Measurements from ENCODE around the gene GEMIN4.
"Not testable (repeated sequence)": the region's sequence is repeated elsewhere in the genome, so short reads cannot be mapped to it uniquely, and the experiment has no call there.

GEMIN4 gene

DNA sequence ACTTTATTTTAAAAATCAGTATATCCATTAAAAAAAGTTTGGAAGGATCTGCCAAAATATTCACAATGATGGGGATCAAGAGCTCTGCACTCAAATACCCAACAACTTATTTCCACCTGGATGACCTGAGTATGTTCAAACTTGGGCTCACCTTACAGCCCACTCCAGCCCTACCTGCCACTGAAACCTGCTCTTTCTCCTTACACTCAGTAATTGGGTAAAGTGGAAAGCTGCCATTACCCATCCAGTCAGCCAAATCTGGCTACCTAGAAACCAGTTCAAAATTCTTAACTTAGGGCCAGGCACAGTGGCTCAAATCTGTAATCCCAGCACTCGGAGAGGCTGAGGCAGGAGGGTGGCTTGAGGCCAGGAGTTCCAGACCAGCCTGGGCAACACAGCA lies 47.1 kb downstream of the GEMIN4 start:
- Mint-ChIP-seq H3K9me3 (no peaks in the 10 kb centered on the region), H3K27ac (peak overlapping the region; percentile 44), H3K4me3 (no peak overlapping the region), H3K4me1 (peaks cover 26% of the 10 kb centered on the region), H3K27me3 (no peaks in the 10 kb centered on the region), H3K36me3 (peaks cover 27% of the 10 kb centered on the region)
- no peak for ATAC-seq

DNA sequence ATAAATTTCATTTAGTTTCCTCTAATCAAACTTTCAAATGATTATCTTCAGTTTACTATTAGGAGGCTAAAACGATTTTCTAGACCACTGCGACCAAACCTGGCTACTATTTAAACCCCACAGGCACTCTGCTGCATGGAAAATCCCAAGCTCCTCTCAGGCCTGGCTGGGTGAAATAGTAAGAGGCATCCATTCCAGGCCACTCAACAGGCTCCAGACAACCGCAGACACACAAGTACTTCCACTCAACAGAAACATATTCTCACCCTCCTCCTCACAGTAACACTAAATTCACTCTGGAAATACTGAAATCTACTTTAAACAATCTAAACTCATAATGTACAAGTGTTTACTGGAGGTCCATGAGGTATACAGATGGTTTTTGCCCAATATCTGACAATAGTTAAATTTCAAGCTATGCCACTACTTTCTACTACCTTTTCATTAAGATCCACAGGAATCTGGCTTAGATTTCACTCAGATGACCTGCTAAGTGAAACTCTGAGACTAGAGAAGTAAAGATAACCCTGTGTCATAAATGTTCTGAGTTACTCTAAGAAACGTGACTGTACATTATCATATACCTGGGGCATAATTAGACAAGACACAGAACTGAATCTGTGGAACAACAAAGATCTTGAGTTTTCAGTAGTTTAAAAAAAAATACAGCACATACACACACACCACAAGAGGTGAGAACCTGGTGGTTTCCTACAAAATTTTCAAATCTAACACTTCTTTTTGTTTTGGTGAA lies 47.8 kb downstream of the GEMIN4 start:
- no peaks in the 10 kb centered on the region for H3K27me3 Mint-ChIP-seq
- H3K9me3 Mint-ChIP-seq, result no peaks in the 10 kb centered on the region
- peaks cover 20% of the 10 kb centered on the region for H3K36me3 Mint-ChIP-seq
- peaks cover 21% of the 10 kb centered on the region for H3K4me1 Mint-ChIP-seq
- no peak for ATAC-seq
- H3K4me3 Mint-ChIP-seq, result no peak overlapping the region
- H3K27ac Mint-ChIP-seq, result no peak overlapping the region

GRCh38 chr17:703081-703875 lies 48.8 kb downstream of the GEMIN4 start:
- peaks cover 11% of the 10 kb centered on the region for H3K4me1 Mint-ChIP-seq
- H3K27ac Mint-ChIP-seq, result no peak overlapping the region
- no peaks in the 10 kb centered on the region for H3K27me3 Mint-ChIP-seq

DNA sequence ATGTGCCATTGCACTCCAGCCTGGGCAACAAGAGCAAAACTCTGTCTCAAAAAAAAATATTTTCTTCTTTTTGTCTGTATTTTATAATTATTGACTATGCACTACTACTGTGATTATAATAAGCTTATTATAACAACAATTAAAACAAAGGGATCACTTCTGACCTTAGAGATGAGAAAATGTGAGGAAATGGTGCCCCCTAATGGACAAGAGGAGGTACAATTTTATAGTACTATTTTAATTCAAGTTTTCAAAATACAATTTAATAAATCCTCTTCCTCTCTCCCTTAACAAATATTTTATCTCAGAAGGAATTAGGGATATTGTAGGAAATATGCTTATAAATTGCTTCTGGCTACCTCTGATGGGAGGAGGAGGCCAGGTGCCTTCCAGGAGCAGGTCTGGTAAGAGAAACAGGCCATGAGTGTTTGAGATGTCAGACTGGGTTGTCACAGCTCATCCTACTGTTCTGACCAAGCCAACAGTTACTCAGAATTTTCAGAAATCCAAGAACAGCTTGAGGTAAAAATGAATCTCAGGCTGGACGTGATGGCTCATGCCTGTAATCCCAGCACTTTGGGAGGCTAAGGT lies 51.5 kb downstream of the GEMIN4 start:
- Mint-ChIP-seq H3K4me3 (no peak overlapping the region), H3K27ac (no peak overlapping the region), H3K9me3 (no peaks in the 10 kb centered on the region), H3K4me1 (no peaks in the 10 kb centered on the region), H3K27me3 (no peaks in the 10 kb centered on the region), H3K36me3 (peaks cover 23% of the 10 kb centered on the region)
- ATAC-seq, result no peak

More at GRCh38 chr17:703081-703875, 48.8 kb downstream of the GEMIN4 start:
- H3K9me3 Mint-ChIP-seq, result no peaks in the 10 kb centered on the region
- peaks cover 13% of the 10 kb centered on the region for H3K36me3 Mint-ChIP-seq
- H3K4me3 Mint-ChIP-seq, result no peak overlapping the region
- ATAC-seq, result no peak

DNA sequence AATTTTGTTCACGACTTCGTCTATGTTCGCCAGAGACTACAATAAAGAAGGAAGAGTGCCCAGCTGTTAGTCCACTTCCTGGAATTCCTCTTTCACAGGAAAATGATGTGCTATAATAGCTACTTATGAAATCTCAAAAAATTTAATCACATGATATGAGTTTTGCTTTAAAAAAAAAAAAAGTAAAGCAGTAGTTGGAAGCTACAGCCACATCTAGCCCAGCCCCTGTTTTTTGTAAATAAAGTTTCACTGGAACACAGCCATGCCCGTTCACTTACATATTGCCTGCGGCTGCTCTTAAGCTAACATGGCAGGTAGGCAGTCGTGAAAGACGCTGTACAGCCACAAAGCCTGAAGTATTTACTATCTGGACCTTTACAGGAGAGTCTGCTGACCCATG lies 52.7 kb downstream of the GEMIN4 start:
- Mint-ChIP-seq H3K36me3 (peaks cover 33% of the 10 kb centered on the region), H3K4me1 (no peaks in the 10 kb centered on the region), H3K9me3 (no peaks in the 10 kb centered on the region), H3K4me3 (no peak overlapping the region), H3K27ac (no peak overlapping the region), H3K27me3 (no peaks in the 10 kb centered on the region)
- ATAC-seq, result no peak

DNA sequence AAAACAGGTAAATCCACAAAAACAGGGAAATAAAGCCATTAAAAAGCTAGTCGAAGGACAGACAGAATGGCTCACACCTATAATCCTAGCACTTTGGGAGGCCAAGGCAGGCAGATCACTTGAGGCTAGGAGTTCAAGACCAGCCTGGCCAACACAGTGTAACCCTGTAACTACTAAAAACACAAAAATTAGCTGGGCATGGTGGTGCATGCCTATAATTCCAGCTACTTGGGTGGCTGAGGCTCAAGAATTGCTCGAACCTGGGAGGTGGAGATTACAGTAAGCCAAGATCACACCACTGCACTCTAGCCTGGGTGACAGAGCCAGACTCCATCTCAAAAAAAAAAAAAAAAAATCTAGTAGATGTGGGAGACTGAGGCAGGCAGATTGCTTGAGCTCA lies 54.0 kb downstream of the GEMIN4 start:
- H3K27me3 Mint-ChIP-seq, ATAC-seq, H3K9me3 Mint-ChIP-seq, H3K4me3 Mint-ChIP-seq, H3K4me1 Mint-ChIP-seq, H3K27ac Mint-ChIP-seq: not testable (repeated sequence)
- H3K36me3 Mint-ChIP-seq, result peaks cover 37% of the 10 kb centered on the region

- Mint-ChIP-seq H3K36me3 (peaks cover 37% of the 10 kb centered on the region), H3K9me3 (no peaks in the 10 kb centered on the region), H3K27me3 (no peaks in the 10 kb centered on the region), H3K4me3 (no peak overlapping the region), H3K4me1 (no peaks in the 10 kb centered on the region), H3K27ac (no peak overlapping the region)
- no peak for ATAC-seq
Observed at GRCh38 chr17:697682-698081, 54.4 kb downstream of the GEMIN4 start.

GRCh38 chr17:696369-696768 lies 55.7 kb downstream of the GEMIN4 start:
- H3K4me1 Mint-ChIP-seq, result no peaks in the 10 kb centered on the region
- no peak overlapping the region for H3K27ac Mint-ChIP-seq
- no peaks in the 10 kb centered on the region for H3K27me3 Mint-ChIP-seq
- H3K36me3 Mint-ChIP-seq, result peaks cover 44% of the 10 kb centered on the region
- ATAC-seq, result no peak
- H3K4me3 Mint-ChIP-seq, result no peak overlapping the region
- H3K9me3 Mint-ChIP-seq, result no peaks in the 10 kb centered on the region
